OCI-LY3 (cell line): ENCODE data around the gene SYT5.
A peak's percentile ranks its signal among the peaks of the same experiment; 100 is the strongest.
"Not testable (repeated sequence)": the region's sequence is repeated elsewhere in the genome, so short reads cannot be mapped to it uniquely, and the experiment has no call there.

ENCODE experiments used
- H2AFZ ChIP-seq: fragments of 200-600, 300-600 bp; shearing (Covaris generic); 2 replicates; pipeline ENCODE4 v1.6.0; 2014; ENCODE audit warnings: antibody characterized with exemption, low read depth, low read length
- H3K27ac ChIP-seq: fragments of 200-600, 300-600 bp; sonication (generic); 2 replicates; pipeline ENCODE4 v1.5.1; 2014; ENCODE audit warnings: mild to moderate bottlenecking, low read length, moderate library complexity, mixed read lengths
- H3K27me3 ChIP-seq: fragments of 200-600, 300-600 bp; sonication (generic); 2 replicates; pipeline ENCODE4 v1.6.1; 2014; ENCODE audit warnings: low read depth, low read length, mixed read lengths
- H3K36me3 ChIP-seq: fragments of 200-600, 300-600 bp; sonication (generic); replicated peaks from 2 replicates; pipeline ENCODE3; 2014; ENCODE audit warnings: low read depth, low read length, mixed read lengths
- H3K4me1 ChIP-seq: fragments of 300-600, 200-600 bp; sonication (generic); 2 replicates; pipeline ENCODE4 v1.6.1; 2014; ENCODE audit warnings: low read length, mixed read lengths
- H3K4me2 ChIP-seq: fragments of 200-600, 300-600 bp; sonication (generic); 2 replicates; pipeline ENCODE4 v1.6.1; 2014; ENCODE audit warnings: low read length, mixed read lengths
- H3K4me3 ChIP-seq: fragments of 300-600, 200-600 bp; sonication (generic); 2 replicates; pipeline ENCODE4 v1.5.1; 2014; ENCODE audit warnings: antibody characterized with exemption, mild to moderate bottlenecking, low read length, moderate library complexity
- H3K79me2 ChIP-seq: fragments of 300-600, 200-600 bp; shearing (Covaris generic); 2 replicates; pipeline ENCODE4 v1.6.1; 2014; ENCODE audit warnings: mild to moderate bottlenecking, low read length, mixed read lengths
- H3K9ac ChIP-seq: fragments of 300-600, 200-600 bp; shearing (Covaris generic); 2 replicates; pipeline ENCODE4 v1.6.0; 2014; ENCODE audit warnings: mild to moderate bottlenecking, low read length, moderate library complexity
- H3K9me3 ChIP-seq: fragments of 200-600, 300-600 bp; shearing (Covaris generic); 2 replicates; pipeline ENCODE4 v1.6.1; 2014; ENCODE audit warnings: low read length, mixed read lengths; ENCODE audit not compliant: insufficient read depth
- H4K20me1 ChIP-seq: fragments of 200-600, 300-600 bp; sonication (generic); 2 replicates; pipeline ENCODE4 v1.6.1; 2016; ENCODE audit warnings: low read length, mixed read lengths; ENCODE audit not compliant: insufficient read depth
- CTCF ChIP-seq: fragments of 200-600, 300-600 bp; sonication (generic); IDR thresholded peaks from 2 replicates; pipeline ENCODE4 v1.5.1; 2014; ENCODE audit warnings: antibody characterized with exemption, low read length, low read depth
- EZH2phosphoT487 ChIP-seq: fragments of 200-600 bp; shearing (Covaris generic); IDR thresholded peaks from 2 replicates; pipeline ENCODE4 v1.6.1; 2018; ENCODE audit warnings: antibody characterized with exemption, mixed run types, low read depth

The SYT5 gene

GRCh38 chr19:55156202-55157063 lies 23.7 kb downstream of the SYT5 start:
- H3K27me3 ChIP-seq = peaks cover 7% of the 10 kb centered on the region; the same call in 1 of the 2 replicates

GRCh38 chr19:55155784-55156183 lies 24.3 kb downstream of the SYT5 start:
- H3K27me3 ChIP-seq, H3K27ac ChIP-seq, H3K4me3 ChIP-seq, H3K9ac ChIP-seq, H2AFZ ChIP-seq, H3K36me3 ChIP-seq, H3K4me1 ChIP-seq, H3K79me2 ChIP-seq, H3K4me2 ChIP-seq, H4K20me1 ChIP-seq, H3K9me3 ChIP-seq: not testable (repeated sequence)

More at GRCh38 chr19:55156202-55157063, 23.7 kb downstream of the SYT5 start:
- Histone ChIP-seq H3K27ac (no peak overlapping the region), H3K4me3 (no peak overlapping the region), H2AFZ (no peak overlapping the region), H3K36me3 (no peaks in the 10 kb centered on the region), H3K9ac (no peak overlapping the region), H3K79me2 (no peaks in the 10 kb centered on the region), H4K20me1 (no peaks in the 10 kb centered on the region), H3K4me1 (0 out of 2 replicates have a peak, but pooled peaks cover 4% of the 10 kb centered on the region), H3K9me3 (no peaks in the 10 kb centered on the region), H3K4me2 (no peak overlapping the region)
- TF ChIP-seq EZH2phosphoT487 = no peak
- no peak for TF ChIP-seq CTCF

GRCh38 chr19:55153652-55154264 lies 26.3 kb downstream of the SYT5 start:
- H3K36me3 ChIP-seq = no peaks in the 10 kb centered on the region
- H3K79me2 ChIP-seq = no peaks in the 10 kb centered on the region
- no peak overlapping the region for H3K4me2 ChIP-seq
- peak overlapping the region; percentile 79; the same call in 1 of the 2 replicates for H2AFZ ChIP-seq
- 0 out of 2 replicates have a peak, but pooled peaks cover 4% of the 10 kb centered on the region for H3K4me1 ChIP-seq
- H3K27ac ChIP-seq = no peak overlapping the region
- H3K9me3 ChIP-seq = no peaks in the 10 kb centered on the region
- no peaks in the 10 kb centered on the region for H4K20me1 ChIP-seq
- no peak overlapping the region for H3K9ac ChIP-seq
- H3K4me3 ChIP-seq = no peak overlapping the region
- TF ChIP-seq EZH2phosphoT487 (no peak), CTCF (no peak)
- H3K27me3 ChIP-seq = peaks cover 18% of the 10 kb centered on the region

GRCh38 chr19:55152017-55152416 lies 28.1 kb downstream of the SYT5 start:
- H3K9me3 ChIP-seq = no peaks in the 10 kb centered on the region
- H3K27me3 ChIP-seq = peaks cover 30% of the 10 kb centered on the region
- H3K9ac ChIP-seq = no peak overlapping the region
- H3K4me1 ChIP-seq = 0 out of 2 replicates have a peak, but pooled peaks cover 4% of the 10 kb centered on the region
- no peaks in the 10 kb centered on the region for H3K36me3 ChIP-seq
- TF ChIP-seq EZH2phosphoT487 (no peak), CTCF (no peak)
- no peak overlapping the region for H3K4me2 ChIP-seq
- peak overlapping the region; percentile 74 for H2AFZ ChIP-seq
- no peaks in the 10 kb centered on the region for H3K79me2 ChIP-seq
- H3K4me3 ChIP-seq = no peak overlapping the region
- H4K20me1 ChIP-seq = no peaks in the 10 kb centered on the region
- H3K27ac ChIP-seq = no peak overlapping the region
